GM06990 (cell line): ENCODE measurements around the gene KHDRBS2.

Experiments used
- DNase-seq: peaks from one replicate; pipeline ENCODE4 v3.0.0-alpha.2; 2011; ENCODE audit not compliant: insufficient read length; ENCODE audit errors: extremely low read depth
- H3K27me3 ChIP-seq: replicated peaks from 2 replicates; pipeline ENCODE4 v1.6.0; 2011; ENCODE audit warnings: low read length; ENCODE audit not compliant: control insufficient read depth, insufficient read depth
- H3K36me3 ChIP-seq: 2 replicates; pipeline ENCODE4 v1.5.1; 2011; ENCODE audit warnings: low read length; ENCODE audit not compliant: control insufficient read depth, insufficient read depth
- H3K4me3 ChIP-seq: replicated peaks from 2 replicates; pipeline ENCODE4 v1.5.1; 2011; ENCODE audit warnings: low read depth, mild to moderate bottlenecking, control low read depth, low read length
- TF ChIP-seq, protein P1 (sequence below): IDR thresholded peaks from 2 replicates; pipeline ENCODE4 v1.5.1; 2011; ENCODE audit warnings: low read length, control low read depth, mild to moderate bottlenecking, inconsistent platforms; ENCODE audit not compliant: insufficient read depth, poor library complexity, severe bottlenecking

KHDRBS2 gene

DNA sequence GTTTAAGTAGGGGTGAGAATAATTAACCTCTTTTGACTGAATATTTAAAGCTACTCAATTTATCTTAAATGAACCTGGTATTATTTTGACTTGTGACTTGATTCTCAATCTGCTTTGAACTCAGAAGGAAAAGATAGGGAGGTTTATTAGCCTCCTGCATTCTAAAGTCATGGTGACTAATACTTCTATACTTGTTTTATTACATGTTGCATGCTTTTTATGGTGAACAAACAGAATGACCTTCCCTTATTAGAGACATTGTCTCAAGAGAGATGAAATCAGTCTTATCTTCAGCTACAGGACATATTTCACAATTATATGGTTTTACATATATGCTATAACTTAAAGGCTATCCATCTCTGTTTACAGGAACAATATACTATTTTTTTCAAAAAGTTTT is 336.9 kb downstream of the KHDRBS2 start:
- H3K4me3 ChIP-seq = no peak overlapping the region
- DNase-seq = no peak
- no peaks in the 10 kb centered on the region for H3K27me3 ChIP-seq
- TF ChIP-seq, protein P1, sequence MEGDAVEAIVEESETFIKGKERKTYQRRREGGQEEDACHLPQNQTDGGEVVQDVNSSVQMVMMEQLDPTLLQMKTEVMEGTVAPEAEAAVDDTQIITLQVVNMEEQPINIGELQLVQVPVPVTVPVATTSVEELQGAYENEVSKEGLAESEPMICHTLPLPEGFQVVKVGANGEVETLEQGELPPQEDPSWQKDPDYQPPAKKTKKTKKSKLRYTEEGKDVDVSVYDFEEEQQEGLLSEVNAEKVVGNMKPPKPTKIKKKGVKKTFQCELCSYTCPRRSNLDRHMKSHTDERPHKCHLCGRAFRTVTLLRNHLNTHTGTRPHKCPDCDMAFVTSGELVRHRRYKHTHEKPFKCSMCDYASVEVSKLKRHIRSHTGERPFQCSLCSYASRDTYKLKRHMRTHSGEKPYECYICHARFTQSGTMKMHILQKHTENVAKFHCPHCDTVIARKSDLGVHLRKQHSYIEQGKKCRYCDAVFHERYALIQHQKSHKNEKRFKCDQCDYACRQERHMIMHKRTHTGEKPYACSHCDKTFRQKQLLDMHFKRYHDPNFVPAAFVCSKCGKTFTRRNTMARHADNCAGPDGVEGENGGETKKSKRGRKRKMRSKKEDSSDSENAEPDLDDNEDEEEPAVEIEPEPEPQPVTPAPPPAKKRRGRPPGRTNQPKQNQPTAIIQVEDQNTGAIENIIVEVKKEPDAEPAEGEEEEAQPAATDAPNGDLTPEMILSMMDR = no peak
- no peaks in the 10 kb centered on the region for H3K36me3 ChIP-seq

DNA sequence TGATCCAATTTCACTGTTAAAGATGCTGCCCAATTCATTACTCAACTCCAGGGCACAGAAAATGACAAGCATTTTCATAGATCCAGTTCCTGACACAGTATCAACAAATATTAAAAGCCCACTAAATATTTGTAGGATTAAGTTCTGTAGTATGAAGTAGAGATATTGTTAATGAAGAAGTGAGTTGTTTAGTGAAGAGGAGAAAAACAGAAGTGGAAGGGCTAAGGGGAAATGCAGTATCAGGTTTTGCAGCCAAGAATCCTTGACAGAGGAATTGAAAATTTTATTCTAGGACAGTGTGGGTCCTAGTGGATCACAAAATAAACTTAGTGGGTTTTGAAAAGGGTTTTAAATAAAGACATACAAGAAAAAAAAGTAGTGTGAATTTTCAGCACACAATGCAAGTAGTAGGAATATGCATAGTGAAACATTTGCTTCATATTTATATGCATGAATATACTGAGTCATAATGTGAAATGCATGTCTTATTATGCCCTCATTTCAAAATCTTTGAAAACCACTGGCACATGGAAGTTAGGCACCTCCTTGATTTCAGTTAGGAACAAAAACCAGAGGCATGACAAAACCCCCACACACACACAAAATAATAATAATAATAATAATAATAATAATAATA is 338.6 kb downstream of the KHDRBS2 start:
- no peaks in the 10 kb centered on the region for H3K27me3 ChIP-seq
- H3K4me3 ChIP-seq = no peak overlapping the region
- H3K36me3 ChIP-seq = no peaks in the 10 kb centered on the region
- DNase-seq = no peak
- TF ChIP-seq, protein P1 = no peak

DNA sequence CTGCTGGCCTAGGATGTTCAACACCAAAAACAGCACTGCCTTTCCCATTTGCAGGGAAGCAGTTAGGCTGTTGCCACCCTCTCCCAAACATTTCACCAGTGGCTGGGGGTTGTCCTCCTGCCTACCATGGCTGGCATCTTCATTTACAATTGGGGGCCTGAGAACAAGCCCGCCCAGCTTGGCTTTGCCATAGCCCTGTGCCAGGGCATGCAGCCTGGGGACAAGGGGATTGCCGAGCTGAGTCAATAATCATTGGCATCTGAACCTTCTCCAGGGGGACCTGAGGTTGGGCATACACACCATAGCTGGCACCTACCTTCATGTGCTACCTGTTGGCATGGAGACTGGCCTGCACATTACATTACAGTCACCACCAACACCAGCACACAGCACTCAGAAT is 345.1 kb downstream of the KHDRBS2 start:
- H3K36me3 ChIP-seq = no peaks in the 10 kb centered on the region
- TF ChIP-seq, protein P1 = no peak
- no peak overlapping the region for H3K4me3 ChIP-seq
- H3K27me3 ChIP-seq = no peaks in the 10 kb centered on the region
- no peak for DNase-seq

DNA sequence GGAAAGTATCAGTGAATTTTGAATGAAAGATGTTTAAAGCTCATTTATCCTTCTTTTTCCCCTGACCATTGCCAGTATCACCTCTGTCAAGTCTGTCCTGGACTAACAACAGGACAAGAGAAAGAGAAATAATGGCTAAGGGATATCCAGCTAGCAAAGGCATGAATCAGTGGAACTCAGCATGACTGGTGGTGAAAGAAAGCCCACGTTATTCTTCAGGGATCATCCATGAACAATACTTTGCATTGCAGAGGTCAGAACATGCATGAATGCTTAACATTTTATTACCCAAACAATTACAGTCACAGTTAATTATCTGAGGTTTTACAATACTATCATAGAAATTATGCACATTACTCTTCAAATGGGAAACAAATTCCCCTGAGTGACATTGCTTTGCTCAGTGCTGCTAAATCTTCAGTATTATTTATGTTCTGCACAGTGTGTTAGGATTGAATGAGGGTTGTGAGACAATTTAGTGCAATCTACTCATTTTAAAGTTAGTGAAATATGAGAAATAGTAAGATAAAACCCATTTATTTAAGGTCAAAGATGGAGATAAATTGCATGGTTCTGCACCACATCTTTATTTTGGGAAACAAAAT is 350.7 kb downstream of the KHDRBS2 start:
- no peaks in the 10 kb centered on the region for H3K27me3 ChIP-seq
- H3K4me3 ChIP-seq = no peak overlapping the region
- TF ChIP-seq, protein P1 = no peak
- H3K36me3 ChIP-seq = no peaks in the 10 kb centered on the region
- no peak for DNase-seq

DNA sequence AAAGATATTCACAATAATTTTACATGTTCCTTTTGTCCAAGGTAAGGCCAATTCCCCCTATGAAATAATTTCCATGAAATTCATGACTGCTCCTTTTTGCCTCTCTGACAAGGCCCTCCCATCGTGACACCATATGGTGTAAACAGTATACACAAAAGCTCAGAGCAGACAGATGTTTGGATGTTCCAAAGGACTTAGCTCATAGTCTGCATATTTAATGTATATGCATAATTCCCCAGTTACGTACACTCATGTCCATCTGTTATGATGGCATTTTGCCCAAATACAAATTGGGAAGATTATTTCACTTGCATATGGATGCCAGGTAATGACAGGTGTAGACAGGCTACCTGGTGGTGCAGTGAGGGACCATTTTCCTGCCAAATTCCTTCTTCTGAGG is 376.5 kb downstream of the KHDRBS2 start:
- no peak overlapping the region for H3K4me3 ChIP-seq
- no peak for DNase-seq
- H3K36me3 ChIP-seq = no peaks in the 10 kb centered on the region
- no peaks in the 10 kb centered on the region for H3K27me3 ChIP-seq
- TF ChIP-seq, protein P1 = no peak

DNA sequence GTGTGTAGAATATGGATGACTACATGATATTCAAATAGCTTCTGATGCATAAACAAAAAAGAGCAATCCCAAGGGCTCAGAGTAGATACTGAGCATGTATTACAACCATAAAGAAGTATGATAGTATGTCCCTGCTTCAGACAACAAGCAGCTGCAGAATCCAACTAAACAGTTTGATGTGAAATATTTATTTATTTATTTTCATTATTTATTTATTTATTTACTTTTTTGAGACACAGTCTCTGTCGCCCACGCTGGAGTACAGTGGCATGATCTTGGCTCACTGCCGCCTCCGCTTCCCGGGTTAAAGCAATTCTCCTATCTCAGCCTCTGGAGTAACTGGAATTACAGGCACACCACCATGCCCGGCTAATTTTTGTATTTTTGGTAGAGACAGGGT is 384.3 kb downstream of the KHDRBS2 start:
- no peak for DNase-seq
- TF ChIP-seq, protein P1 = no peak
- Histone ChIP-seq H3K27me3 (no peaks in the 10 kb centered on the region), H3K36me3 (no peaks in the 10 kb centered on the region), H3K4me3 (no peak overlapping the region)
